GM19468 (cell line): Measurements from ENCODE around the gene COL4A3.
"Not testable (repeated sequence)": the region's sequence is repeated elsewhere in the genome, so short reads cannot be mapped to it uniquely, and the experiment has no call there.

Source experiments
- ATAC-seq: cut with Tn5 transposase; IDR thresholded peaks from one replicate; pipeline ENCODE4 v1.9.1; 2021; ENCODE audit warnings: mild to moderate bottlenecking, moderate library complexity, moderate number of reproducible peaks; ENCODE audit not compliant: unreplicated experiment; ENCODE audit errors: extremely low read depth

COL4A3 gene

DNA sequence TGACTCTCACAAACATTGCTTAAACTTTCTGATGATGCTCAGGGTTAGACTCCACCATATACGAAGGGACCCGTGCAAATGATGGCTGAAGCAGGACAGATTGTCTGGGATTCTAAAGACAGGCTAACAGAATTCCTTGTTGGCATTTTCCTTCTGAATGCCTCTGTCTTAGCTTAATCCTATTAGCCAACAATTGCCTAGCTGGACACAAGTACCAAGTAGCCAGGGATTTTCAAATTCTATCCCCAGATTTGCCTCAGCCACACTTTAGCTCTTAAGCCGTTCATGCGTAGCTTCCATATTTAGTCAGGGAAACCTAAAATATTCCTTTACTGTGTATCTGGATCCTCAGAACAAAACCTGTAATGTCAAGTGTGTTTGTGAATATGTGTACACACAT is 40.0 kb downstream of the COL4A3 start:
- ATAC-seq, result no peak

DNA sequence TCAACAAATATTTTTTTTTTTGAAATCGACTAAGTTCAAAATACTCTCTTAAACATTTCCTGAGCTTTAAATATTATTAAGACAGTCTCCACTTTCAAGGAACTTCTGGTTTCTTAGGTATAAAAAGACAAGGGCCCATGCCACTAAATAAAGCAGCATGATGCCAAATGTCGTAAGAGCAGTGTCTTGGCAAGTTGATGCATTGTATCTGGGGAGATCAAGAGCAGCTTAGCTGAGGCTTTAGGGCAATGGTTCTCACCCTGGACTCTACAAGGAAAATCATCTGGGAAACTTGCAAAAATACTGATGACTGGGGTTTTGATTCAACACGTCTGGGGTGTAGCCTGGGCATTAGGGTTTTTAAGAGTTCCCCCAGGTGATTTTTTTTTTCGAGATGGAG is 41.3 kb downstream of the COL4A3 start:
- ATAC-seq, result no peak

DNA sequence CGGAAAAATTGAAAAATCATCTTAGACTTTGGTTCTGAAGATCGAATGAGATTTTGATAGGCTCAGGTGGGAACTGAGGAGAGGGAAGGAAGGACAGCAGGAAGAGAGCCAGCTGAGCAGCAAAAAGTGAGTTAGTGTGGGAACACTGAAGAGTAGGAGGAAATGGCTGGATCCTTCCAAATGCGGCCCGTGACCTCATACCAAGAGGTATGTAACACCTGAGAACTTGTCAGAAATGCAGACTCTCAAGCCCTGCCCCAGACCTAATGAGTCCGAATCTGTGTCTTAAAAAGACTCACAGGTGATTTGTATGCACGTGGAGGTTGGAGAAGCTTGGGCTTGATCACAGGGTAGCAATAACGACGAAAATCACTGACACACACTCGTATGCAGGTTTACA is 42.0 kb downstream of the COL4A3 start:
- ATAC-seq, result no peak

DNA sequence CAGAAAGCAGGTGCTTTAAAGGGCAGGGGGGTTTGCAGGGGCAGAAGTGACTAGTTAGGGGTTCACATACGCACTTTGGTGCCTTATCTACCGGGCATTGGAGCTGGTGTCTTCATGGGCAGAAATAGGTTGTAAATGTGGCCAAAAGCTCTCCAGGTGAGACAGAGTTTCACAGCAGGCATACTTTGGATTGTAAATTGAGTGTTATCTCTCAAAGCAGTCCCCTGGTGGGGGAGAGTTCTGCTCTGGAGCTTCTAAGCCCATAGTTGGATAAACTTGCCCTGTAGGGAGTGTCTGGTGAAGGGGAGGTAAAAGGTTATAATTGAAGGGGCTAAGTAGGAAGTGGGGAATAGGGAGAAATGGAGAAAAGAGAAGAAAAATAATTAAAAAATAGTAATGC is 43.1 kb downstream of the COL4A3 start:
- no peak for ATAC-seq

DNA sequence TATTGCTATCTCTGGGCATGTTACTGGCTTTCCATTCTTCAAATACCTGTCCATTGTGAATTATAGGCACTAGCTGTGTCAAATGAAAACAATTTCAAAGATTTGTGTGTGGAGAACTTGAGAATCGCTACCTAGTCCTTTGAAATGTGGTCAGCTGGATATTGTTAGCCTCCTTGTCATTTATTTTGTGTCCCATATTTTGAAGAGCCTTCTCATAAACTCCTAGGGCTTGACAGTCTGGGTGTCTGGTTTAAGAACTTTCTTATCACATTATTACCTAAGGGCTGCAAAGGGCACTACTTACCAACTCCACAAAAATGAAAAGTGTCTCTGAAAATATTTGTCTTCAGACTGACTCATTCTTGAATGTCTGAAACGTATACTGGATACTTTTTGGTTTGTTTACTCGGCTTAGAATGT is 50.2 kb downstream of the COL4A3 start:
- ATAC-seq, result no peak

DNA sequence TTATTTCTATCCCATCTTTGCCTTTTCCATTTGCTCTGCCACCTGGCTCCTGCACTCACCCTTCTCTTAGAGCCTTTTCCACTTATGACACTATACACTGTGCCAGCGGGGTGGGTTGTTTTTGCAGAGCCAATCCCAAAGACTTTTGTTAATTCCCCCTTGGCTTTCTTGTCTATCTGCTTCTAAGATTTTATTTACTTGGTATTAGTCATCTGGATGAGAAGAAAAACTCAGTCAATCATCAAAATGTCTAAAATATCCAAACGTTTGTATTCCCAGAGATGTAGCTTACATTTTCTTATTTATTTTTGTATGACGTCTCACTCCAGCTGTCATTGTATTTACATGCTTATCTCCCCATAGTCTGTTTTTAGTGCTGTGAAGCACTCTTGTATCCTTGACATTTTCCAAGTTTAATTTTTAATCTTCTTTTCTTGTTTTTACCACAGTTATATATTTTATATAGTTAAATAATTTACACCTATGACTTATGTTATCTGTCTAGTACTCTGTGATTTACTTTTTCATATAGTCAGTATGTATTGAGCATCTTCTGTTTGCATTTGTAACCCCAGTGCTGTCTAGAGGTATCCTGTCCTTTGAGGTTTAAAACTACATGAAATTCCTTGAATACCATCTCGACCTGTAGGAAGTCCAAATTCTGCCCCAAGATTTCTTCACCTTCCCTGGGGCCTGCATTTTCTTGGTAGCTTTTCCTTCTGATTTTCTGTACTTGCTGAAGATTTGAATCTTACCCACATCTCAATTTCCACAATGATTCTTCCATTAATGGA is 55.1 kb downstream of the COL4A3 start:
- no peak for ATAC-seq

DNA sequence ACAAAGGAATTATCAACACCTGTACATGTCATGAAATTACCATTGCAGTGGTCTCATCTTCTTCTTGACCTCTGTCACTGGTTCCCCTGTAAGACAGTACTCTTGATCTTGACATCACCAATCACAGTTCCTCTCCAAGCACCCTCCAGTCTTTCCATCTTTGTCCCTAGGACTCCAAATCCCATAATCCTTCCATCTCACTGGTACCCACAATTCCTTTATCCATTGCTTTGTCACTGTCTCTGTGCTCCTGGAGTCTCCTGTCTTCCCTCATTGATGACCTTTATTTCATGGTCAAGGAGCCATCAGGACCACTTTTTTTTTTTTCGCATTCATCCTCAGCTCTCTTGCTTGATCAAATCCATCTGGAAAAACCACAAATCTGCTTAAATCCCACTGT is 56.7 kb downstream of the COL4A3 start:
- ATAC-seq, result no peak

DNA sequence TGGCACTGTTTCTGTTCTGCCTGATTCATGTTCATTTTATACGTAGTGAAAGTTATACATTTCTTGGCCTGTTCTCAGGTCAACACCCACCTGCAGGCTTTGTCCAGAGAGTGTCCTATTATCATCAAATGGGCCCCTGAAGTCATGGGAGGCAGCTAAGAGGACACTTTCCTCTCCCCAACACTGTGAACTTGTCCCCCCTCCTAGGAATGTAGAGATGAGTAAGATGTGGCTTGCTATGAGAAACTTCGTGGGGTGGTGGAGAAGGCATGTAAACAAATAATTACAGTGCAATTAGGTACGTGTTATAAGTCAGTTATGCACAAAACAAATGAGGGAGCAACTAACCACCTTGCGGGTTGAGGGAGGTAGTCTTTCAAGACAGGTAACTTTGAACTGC is 57.9 kb downstream of the COL4A3 start:
- no peak for ATAC-seq

DNA sequence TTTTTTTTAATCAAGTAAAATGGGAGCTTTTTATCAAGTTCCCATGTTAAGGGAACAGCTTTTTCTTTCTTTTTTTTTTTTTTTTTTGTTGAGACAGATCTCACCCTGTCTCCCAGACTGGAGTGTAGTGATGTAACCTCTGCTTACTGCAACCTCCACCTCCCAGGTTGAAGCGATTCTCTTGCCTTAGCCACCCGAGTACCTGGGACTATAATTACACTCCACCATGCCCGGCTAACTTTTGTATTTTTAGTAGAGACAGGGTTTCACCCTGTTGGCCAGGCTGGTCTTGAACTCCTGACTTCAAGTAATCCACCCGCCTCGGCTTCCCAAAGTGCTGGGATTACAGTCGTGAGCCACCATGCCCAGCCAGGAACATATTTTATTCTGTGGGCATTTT is 61.2 kb downstream of the COL4A3 start:
- not testable (repeated sequence) for ATAC-seq

DNA sequence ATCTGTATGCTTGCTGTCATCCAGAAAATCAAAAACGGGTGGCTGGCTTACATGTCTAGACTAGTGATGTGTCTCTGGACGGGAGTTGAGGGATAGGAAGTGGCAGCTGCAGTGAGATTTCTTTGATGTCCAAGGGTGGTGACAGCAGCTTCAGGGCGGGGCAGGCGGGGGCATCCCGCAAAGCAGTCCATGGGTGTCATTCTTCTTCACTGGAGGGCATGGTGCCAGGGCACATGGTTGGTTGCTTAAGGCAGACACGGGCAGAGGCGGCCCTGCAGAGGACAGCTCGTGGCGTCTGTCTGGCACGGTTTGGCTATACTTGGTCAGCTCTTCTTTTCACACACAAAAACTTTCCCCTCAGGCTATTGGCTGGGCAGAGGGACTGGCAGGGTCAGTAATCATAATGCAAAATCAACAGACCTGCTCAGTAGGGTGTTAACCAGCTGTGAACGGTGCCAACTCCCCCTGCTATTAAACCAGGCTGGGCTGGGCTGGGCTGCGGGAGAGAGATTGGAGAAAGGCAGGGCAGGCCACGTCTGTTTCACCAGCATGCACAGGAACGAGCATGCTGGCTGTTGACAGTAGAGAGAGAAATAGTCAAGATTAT is 63.7 kb downstream of the COL4A3 start:
- ATAC-seq, result no peak

DNA sequence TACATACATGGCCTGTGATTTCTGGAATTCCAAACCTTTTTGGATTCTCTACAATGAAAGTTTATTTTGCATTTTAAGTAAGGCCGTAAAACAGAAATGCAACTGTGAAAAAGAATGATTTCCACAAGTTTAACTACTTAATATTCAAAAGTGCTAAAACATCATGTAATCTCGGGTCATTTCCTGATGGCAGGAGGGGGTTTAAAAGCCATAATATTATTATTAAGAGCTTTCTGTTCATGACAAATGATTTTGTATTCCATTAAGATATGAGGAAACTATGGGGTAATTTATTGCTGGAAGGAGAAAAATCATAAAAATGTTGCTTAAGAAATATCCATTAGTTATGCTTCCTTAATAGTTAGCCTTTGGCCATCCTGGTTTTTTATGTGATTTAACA is 65.7 kb downstream of the COL4A3 start:
- no peak for ATAC-seq

DNA sequence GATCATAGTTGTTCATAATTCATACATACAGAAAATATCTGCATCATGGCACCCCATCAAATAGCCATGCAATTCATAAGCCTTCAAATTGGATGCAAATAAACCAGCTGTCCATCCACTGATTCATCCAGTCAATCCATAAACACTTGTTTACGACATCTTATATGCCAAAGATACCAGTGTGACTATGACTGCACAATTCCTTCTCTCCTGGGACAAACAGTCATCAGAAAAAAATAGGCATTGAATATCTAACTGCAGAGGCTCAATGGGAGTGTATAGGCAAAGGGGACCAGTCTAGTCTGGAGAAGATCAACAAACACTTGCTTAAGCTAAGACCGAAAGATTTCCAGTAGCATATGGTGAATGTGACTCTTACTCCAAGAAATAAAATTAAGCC is 70.0 kb downstream of the COL4A3 start:
- ATAC-seq, result no peak

DNA sequence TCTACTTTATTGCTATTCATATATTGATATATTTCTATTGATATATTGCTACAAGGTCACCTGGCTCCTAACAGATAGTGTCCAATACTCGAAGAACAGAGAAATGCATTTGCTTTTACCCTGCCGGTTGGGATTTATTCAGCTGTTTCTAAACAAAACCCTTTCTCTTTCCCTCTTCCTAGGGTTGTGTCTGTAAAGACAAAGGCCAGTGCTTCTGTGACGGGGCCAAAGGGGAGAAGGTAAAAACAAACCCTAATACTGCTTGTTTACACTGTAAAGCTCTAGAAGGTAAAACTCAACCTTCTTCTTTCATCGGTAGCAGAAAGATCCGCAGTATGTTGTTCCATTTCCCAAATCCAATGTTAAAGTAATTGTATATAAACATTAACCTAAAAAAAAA is 73.4 kb downstream of the COL4A3 start:
- no peak for ATAC-seq

DNA sequence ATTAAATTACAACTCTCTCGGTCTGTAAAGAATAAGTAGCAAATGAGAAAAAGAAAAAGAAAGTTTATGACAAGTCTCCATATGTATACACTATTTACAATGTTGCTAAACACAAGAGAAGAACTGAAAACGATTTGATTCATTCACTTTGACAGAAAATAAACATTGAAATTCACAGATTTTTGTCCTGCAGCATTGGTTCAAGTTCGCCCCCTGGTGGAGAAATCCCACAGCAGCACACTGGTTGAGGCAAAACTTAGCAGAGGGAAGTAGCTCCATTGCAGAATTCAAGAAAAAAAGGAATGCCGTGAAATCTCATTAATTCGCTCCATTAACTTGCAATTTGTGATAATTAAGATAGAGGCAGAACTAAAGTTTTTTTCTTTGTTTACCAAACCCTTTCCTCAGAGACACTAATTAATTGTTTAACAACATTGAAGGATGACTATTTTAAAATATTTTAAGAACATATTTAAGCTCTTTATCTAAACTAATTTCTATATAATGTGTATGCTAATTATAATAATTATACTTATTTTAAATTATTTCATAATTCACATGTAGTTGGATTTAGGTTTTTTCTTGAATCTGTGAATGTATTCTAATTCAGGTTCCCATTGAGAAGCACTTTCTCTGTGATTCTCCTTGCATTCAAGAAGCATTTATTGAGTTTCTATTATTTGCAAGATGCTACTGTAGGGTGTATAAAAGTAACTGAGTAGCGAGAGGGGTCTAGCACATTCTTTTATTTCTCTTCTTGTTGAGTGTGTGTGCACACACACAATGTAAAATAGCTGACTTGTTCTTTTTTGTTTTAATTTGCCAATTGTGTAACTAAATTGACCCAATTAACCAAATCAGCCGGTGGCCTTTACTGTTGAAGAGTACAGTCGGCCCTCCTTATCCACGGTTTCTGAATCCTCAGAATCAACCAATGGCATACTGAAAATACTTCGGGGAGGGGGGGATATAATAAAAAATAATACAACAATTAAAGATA is 74.1 kb downstream of the COL4A3 start:
- ATAC-seq, result no peak

DNA sequence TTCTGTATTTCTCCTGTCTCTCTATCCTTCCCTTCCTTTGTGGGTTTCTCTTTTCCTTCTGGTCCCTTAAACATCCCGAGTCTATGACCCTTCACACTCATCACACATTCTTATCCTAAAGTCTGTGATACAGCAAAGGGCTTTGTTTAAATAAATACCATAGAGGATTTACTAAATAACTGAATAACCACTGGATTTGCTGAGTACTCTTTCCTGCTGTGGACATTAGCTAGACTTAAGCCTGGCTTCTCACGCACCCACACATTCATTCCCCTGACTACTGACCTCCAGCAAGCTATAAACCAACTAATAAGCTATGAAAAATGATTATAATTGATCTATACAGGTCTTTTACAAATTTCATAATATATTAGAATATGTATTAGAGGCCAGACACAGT is 76.6 kb downstream of the COL4A3 start:
- no peak for ATAC-seq

DNA sequence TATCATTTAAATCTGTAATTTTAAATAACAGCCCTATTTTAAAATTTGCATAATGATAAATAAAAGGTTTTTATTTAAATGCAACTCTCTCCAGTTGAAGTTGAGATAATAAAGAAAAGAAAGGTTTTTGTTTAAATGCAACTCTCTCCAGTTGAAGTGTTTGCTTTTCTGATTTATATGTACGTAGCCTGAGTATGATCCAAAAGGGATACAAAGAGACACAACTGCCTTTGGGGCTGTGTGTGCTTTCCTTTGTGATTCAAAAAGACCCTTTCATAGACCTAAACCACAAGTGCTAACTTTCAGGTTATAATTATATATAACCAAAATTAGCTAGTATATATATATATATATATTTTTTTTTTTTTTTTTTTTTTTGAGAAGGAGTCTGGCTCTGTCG is 84.5 kb downstream of the COL4A3 start:
- ATAC-seq, result no peak

DNA sequence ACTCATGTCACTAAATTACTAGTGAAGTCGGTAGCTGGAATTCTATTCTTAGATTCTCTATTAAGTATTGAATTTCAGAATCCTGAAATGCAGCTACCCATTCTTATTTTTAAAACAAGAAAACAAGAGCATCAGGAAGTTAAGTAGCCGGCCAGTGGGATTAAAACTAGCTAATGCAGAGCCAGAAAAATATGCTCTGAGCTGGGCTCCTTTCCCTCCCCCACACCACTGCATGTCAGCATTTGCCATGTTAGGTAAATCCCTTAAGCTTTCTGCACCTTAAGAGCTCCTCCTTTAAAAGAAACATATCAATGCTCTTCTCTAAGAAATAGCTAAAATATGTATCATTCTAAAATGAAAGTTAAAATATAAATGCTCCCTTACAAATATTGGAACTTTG is 88.4 kb downstream of the COL4A3 start:
- ATAC-seq, result no peak

DNA sequence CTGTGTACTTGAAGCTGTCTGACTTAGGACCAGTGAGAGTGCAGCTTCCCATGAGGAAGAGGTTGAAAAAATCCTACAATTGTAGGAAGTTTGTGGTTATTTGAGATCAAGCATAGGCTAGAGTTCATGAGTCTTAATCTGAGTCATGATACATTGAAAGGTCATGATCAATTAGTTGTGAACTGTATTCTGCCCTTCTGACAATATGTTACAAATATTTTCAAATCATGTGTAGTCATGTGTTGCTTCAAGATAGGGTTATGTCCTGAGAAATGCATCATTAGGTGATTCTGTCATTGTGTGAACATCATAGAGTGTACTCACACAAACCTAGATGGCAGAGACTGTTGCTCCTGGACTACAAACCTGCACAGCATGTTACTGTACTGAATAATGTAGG is 92.2 kb downstream of the COL4A3 start:
- ATAC-seq, result no peak

DNA sequence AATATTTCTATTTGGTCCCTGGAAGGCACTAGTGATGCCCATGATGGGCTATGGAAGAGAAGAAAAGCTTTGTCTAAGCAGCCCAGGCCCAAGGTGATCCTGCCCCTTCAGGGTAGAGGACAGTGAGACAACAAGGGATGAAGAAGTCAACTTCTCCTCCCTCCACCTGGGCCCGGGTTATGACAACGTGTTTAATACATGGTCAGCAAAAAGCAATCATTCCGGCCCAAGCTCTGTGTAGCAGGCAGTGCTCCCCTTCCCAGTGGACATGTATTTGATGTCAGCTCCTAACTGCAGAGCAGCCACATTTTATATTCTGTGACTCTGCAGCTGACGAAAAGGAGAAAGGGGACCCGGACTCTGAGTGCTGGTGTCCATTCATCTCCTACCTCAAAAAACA is 93.4 kb downstream of the COL4A3 start:
- ATAC-seq, result no peak

DNA sequence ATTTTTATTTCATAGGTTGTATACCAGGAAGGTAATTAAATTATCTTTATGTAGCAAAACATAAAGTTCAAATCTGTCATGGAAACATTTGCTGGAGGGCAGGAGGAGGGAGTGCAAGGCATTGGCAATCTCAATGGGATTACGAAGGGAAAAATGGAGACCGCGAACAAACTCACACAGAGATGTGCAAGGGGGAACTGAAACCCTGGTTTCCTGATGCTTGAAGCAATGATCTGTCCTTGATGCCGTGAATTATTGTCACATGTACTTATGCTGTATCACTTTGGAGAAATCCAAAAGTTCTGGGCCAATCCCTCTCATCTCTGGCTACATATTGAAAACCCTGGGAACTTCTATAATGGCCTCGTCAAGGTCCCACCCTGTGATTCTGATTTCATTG is 95.6 kb downstream of the COL4A3 start:
- no peak for ATAC-seq
